HG02938 (cell line): ENCODE results near the gene MAGEA3.
"Not testable (repeated sequence)": the region's sequence is repeated elsewhere in the genome, so short reads cannot be mapped to it uniquely, and the experiment has no call there.

Source experiments
- ATAC-seq: cut with Tn5 transposase; IDR thresholded peaks from one replicate; pipeline ENCODE4 v1.9.1; 2021; ENCODE audit warnings: mild to moderate bottlenecking, moderate library complexity; ENCODE audit not compliant: unreplicated experiment

MAGEA3 gene, protein sequence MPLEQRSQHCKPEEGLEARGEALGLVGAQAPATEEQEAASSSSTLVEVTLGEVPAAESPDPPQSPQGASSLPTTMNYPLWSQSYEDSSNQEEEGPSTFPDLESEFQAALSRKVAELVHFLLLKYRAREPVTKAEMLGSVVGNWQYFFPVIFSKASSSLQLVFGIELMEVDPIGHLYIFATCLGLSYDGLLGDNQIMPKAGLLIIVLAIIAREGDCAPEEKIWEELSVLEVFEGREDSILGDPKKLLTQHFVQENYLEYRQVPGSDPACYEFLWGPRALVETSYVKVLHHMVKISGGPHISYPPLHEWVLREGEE

DNA sequence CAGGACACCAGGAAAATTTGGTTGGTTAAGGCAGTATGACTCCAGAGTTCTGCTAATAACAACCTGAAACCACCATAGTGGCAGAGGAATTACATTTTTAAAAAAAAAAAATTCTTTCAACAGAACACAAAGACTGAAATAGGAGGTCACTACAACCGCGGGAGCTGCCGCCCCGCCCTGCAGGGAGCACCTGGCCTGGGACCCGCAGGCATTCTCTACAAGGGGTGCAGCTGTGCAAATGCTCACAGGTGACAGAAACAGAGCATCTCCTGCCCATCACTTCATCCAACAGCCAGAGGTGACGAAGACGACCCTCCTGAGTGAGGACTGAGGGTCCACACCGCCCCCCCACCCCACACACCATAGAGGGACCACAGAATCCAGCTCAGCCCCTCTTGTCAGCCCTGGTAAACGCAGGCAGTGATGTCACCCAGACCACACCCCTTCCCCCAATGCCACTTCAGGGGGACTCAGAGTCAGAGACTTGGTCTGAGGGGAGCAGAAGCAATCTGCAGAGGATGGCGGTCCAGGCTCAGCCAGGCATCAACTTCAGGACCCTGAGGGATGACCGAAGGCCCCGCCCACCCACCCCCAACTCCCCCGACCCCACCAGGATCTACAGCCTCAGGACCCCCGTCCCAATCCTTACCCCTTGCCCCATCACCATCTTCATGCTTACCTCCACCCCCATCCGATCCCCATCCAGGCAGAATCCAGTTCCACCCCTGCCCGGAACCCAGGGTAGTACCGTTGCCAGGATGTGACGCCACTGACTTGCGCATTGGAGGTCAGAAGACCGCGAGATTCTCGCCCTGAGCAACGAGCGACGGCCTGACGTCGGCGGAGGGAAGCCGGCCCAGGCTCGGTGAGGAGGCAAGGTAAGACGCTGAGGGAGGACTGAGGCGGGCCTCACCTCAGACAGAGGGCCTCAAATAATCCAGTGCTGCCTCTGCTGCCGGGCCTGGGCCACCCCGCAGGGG is at the start of gene MAGEA3:
Gene MAGEA3 (plus strand): TSS at position 843 of the 980 bp plus-strand sequence. CDS start 2,039 bp downstream, outside the sequence.
- ATAC-seq, result not testable (repeated sequence)

DNA sequence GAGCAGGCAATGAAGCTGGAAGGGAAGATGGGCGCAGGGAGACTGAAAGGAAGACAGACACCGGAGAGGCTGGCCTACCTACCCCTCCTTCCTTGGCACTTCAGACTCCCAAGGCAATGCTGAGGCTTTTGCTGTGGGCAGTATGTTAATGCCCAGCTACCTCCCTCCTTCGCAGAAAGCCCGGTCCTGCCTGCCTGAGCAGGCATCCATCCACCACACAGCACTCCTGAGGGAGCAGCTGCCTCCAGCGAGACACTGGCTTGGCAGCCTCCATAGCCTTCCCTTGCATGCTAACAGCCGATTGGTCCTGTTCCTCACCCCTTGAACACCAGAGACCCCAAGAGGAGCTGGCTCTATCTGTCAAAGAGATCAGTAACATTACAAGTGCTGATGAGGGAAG is 46.5 kb upstream of the MAGEA3 start:
- ATAC-seq, result no peak

DNA sequence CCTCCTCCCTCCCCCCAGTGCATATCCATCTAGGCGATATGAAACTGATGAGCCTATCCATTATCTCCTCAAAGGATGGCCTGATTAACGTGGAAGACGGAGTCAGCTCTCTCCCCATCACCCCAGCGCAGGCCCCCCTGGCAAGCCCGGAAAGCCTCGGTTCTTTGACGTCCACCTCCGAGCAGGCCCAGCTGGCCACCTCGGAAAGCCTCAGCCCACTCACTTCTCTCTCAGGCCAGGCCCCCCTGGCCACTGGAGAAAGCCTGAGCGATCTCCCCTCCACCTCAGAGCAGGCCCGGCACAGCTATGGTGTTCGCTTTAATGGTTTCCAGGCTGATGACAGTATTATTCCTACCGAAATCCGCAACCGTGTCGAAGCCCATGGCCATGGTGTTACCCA is 46.1 kb upstream of the MAGEA3 start:
- no peak for ATAC-seq

DNA sequence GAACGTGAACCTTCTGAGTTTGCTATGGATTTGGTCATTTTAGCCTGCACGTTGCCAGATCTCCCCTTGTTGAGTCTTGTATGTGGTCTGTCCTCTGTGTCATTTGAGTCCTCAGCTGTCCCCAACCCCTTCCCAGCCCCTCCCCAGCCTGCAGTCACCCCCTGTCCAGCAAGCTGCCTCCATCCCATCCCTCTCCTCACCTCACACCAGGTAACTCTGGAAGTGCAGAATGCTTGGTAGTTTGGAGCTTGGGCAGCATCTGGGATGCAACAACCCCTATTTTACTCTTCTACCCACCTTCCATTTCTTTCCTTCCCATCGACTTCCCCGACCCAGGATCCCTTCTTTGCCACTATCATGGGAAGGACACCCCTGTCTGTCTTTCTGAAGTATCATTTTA is 42.5 kb upstream of the MAGEA3 start:
- no peak for ATAC-seq

DNA sequence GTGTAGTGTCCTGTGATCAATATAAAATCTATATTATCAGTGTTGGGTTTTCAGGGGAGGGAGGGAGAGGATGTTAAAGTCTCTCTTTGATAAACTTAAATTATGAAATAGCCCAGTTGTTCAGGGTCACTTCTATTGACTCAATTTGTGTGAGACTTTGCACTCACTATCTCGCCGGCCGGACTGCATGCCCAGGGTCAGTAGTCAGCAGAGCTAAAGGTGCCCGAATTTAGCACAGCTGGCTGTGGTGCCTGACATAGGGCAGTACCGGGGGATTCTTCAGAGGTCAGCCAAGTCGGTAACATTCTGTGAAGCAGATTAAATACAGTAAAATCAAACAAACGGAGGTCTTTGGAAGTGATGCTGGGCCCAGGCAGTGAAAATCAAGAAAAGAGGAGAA is 41.7 kb upstream of the MAGEA3 start:
- no peak for ATAC-seq

DNA sequence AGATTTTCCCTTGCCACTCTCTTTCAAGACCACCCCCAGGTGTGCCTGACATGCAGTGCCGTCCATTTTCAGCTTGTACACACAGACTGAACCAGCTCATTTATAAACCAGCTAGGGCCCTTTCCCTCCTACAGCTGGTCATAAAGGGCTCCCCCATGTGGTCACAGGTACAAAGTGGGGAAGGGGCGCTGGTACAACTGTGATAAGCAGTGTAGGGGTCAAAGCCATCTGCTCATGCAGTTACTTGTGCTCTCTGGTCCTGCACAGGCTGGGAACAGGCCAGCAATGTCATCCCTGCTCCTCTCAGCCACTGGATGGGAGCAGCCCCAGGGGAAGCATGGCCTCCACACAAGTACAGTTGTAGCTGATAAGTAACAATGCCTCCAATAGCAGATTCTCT is 40.3 kb upstream of the MAGEA3 start:
- ATAC-seq, result no peak

DNA sequence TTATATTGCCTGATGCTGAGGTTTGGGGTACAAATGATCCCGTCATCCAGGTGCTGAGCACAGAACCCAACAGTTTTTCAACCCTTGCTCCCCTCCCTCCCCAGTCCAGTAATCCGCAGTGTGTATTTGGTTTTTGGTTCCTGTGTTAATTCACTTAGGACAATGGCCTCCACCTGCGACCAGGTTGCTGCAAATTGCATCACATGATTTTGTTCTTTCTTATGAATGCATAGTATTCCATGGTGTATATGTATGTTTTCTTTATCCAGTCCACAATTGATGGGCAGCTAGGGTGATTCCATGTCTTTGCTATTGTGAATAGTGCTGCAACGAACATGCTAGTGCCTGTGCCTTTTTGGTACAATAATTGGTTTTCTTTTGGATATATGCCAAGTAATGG is 35.5 kb upstream of the MAGEA3 start:
- ATAC-seq, result no peak

DNA sequence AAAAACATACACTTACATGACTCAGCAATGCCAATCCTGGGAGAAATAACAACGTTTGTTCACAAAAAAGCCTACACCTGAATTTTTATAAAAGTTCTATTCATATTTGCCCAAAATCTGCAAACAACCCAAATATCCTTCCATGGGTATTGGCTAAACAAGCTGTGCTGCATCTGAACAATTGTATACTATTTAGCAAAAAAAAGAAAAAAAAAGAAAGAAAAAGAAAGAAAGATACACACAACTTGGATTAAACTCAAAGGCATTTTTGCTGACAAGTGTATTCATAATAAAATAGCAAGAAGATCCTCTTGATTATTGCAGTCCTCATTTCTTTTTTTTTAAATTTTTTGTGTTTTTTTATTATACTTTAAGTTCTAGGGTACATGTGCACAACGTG is 24.5 kb upstream of the MAGEA3 start:
- no peak for ATAC-seq

DNA sequence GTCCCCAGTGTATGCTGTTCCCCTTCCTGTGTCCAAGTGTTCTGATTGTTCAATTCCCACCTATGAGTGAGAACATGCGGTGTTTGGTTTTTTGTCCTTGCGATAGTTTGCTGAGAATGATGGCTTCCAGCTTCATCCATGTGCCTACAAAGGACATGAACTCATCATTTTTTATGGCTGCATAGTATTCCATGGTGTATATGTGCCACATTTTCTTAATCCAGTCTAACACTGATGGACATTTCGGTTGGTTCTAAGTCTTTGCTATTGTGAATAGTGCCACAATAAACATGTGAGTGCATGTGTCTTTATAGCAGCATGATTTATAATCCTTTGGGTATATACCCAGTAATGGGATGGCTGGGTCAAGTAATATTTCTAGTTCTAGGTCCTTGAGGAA is 23.9 kb upstream of the MAGEA3 start:
- ATAC-seq, result not testable (repeated sequence)

DNA sequence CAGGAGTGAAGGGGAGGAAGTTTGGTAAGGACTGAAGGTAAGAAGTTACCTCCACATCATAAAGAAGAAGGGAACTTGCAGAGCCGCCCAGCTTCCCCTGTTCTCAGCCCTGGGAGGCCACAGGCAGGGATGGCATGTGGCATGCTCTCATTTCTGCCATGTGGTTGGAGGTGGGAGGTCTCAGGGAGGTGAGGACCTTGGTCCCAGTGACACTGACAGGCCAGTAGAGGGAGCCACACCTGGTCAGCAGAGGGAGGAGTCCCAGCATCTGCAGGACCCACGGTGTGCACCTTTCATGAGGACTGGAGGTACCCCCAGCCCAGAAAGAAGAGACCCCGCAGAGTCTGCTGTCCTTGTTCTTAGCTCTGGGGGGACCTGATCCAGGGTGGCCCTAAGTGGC is 17.6 kb upstream of the MAGEA3 start:
- peak; percentile 92 for ATAC-seq

DNA sequence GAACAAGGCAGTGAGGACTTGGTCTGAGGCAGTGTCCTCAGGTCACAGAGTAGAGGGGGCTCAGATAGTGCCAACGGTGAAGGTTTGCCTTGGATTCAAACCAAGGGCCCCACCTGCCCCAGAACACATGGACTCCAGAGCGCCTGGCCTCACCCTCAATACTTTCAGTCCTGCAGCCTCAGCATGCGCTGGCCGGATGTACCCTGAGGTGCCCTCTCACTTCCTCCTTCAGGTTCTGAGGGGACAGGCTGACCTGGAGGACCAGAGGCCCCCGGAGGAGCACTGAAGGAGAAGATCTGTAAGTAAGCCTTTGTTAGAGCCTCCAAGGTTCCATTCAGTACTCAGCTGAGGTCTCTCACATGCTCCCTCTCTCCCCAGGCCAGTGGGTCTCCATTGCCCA is 1.8 kb downstream of the MAGEA3 start:
- not testable (repeated sequence) for ATAC-seq

DNA sequence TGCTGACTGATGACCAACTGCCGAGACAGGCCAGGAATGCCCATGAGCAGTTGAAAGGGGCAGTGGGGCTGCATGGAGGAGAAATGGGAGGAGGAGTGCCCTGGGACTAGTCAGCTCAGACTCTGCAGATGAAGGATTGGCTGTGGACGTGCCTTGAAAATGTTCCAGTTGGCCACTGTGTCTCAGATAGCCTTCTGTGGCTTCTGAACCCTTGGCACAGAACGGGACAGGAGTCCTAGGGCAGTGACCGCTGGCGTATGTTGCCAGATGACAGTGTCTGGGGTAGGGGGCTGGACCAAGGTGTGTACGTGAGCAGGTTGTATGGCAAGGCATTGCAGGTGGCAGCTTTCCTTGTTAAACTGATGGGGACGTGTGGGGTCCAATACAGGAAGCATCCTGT is 7.9 kb downstream of the MAGEA3 start:
- ATAC-seq, result not testable (repeated sequence)

DNA sequence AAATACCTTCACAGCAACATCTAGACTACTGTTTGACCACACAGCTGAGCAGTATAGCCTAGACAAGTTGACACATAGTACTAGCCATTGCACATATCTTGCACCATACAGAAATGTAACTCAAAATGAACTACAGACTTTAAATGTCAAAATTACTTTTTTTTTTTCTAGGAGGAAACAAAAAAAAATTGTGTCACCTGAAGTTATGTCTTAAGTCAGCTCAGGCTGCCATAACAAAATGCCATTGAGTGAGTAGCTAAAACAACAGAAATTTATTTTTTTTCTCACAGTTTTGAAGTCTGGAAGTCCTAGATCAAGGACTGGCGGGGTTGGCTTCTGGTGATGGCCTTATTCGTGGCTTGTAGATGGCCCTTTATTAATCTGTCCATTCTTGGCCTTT is 10.6 kb downstream of the MAGEA3 start, which contains the start of gene CSAG2:
Gene CSAG2 (minus strand): TSS at position 101 of the 400 bp plus-strand sequence. CDS start 161 bp downstream, outside the sequence.
- ATAC-seq, result not testable (repeated sequence)

DNA sequence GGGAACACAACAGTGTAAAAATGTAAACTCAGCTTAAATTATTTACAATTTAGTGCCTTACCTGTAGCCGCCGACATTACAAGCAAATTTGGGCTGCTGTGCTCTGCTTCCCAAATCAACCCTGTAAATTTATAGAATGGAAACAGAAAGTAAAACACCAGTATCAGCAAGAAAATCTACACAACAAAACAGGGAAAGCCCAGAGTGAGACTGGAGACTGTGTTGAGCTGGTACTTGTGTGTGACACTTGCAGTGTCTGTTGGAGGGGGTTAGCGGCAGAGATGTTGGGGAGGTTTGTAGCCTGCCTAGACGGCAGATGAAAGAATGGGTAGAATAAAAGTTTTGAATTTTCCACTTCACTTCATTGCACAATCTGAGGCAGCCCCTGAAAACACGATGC is 14.6 kb downstream of the MAGEA3 start:
- ATAC-seq, result not testable (repeated sequence)

DNA sequence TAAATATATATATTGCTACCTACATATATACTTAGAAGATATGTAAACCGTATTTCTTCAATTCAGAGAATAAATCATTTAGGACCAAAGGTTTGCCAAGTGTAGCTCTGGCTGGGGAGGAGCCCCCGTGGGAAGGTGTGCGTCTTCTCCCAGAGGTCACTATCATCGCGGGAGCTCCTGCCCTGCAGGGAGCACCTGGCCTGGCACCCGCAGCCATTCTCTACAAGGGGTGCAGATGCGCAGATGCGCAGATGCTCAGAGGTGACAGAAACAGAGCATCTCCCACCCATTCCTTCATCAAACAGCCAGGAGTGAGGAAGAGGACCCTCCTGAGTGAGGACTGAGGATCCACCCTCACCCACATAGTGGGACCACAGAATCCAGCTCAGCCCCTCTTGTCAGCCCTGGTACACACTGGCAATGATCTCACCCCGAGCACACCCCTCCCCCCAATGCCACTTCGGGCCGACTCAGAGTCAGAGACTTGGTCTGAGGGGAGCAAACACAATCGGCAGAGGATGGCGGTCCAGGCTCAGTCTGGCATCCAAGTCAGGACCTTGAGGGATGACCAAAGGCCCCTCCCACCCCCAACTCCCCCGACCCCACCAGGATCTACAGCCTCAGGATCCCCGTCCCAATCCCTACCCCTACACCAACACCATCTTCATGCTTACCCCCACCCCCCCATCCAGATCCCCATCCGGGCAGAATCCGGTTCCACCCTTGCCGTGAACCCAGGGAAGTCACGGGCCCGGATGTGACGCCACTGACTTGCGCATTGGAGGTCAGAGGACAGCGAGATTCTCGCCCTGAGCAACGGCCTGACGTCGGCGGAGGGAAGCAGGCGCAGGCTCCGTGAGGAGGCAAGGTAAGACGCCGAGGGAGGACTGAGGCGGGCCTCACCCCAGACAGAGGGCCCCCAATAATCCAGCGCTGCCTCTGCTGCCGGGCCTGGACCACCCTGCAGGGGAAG is 15.5 kb downstream of the MAGEA3 start, which contains the start of gene MAGEA2B:
Gene MAGEA2B (plus strand): TSS at position 814 of the 973 bp plus-strand sequence. CDS start 2,479 bp downstream, outside the sequence.
- ATAC-seq, result not testable (repeated sequence)

DNA sequence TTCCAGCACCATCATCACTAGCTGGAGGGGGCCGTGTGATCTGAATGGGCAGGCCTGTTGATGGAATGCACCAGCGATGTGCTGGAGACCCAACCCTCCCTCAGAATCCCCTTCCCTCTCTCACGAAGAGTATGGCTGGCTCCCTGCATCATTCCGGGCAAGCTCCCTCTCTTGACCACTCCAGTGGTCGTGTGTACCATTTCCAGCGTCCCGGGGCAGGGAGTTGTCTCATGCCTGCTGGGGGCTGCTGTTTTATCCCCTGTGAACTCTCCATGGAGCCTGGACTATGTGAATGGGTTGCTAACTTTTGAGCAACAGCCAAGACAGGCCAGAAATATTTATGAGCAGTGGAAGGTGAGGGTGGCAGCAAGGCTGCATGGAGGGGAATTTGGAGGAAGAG is 26.8 kb downstream of the MAGEA3 start:
- ATAC-seq, result no peak

DNA sequence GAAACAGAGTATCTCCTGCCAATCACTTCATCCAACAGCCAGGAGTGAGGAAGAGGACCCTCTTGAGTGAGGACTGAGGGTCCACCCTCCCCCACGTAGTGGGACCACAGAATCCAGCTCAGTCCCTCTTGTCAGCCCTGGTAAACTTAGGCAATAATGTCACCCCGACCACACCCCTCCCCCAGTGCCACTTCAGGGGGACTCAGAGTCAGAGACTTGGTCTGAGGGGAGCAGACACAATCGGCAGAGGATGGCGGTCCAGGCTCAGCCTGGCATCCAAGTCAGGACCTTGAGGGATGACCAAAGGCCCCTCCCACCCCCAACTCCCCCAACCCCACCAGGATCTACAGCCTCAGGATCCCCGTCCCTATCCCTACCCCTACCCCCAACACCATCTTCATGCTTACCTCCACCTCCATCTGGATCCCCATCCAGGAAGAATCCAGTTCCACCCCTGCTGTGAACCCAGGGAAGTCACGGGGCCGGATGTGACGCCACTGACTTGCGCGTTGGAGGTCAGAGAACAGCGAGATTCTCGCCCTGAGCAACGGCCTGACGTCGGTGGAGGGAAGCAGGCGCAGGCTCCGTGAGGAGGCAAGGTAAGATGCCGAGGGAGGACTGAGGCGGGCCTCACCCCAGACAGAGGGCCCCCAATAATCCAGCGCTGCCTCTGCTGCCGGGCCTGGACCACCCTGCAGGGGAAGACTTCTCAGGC is 34.8 kb downstream of the MAGEA3 start, which contains the start of the genes CSAG1 and MAGEA12:
Gene CSAG1 (minus strand): TSS at position 461 of the 715 bp plus-strand sequence. CDS start 1,261 bp downstream, outside the sequence.
Gene MAGEA12 (plus strand): TSS at position 497 of the 715 bp plus-strand sequence. CDS start 2,405 bp downstream, outside the sequence.
- ATAC-seq, result no peak

DNA sequence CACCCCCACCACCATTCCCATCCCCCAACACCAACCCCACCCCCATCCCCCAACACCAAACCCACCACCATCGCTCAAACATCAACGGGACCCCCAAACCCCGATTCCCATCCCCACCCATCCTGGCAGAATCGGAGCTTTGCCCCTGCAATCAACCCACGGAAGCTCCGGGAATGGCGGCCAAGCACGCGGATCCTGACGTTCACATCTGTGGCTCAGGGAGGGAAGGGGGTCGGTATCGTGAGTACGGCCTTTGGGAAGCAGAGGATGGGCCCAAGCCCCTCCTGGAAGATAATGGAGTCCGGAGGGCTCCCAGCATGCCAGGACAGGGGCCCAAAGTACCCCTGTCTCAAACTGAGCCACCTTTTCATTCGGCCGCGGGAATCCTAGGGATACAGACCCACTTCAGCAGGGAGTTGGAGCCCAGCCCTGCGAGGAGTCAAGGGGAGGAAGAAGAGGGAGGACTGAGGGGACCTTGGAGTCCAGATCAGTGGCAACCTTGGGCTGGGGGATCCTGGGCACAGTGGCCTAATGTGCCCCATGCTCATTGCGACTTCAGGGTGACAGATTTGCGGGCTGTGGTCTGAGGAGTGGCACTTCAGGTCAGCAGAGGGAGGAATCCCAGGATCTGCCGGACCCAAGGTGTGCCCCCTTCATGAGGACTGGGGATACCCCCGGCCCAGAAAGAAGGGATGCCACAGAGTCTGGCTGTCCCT is 35.7 kb downstream of the MAGEA3 start:
- ATAC-seq, result not testable (repeated sequence)

DNA sequence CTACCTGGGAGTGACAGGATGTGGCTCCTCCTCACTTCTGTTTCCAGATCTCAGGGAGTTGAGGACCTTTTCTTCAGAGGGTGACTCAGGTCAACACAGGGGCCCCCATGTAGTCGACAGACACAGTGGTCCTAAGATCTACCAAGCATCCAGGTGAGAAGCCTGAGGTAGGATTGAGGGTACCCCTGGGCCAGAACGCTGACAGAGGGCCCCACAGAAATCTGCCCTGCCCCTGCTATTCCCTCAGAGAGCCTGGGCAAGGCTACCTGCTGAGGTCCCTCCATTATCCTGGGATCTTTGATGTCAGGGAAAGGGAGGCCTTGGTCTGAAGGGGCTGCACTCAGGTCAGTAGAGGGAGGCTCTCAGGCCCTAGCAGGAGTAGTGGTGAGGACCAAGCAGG is 36.5 kb downstream of the MAGEA3 start:
- ATAC-seq, result no peak
